ENCODE measurements around the gene HMX1. TPM values are rescaled to one million over a fixed set of nuclear protein-coding genes. Genes with fewer than 3 reads are reported as not detected.
A peak's percentile ranks its signal among the peaks of the same experiment; 100 is the strongest.

The HMX1 gene
- not detected for total RNA-seq

- peak; percentile 35 for ATAC-seq
Observed at GRCh38 chr4:8871417-8872401, at the start of gene HMX1. Gene HMX1, minus strand, starts transcription at chr4:8871839. Its CDS starts 225 bp downstream, at chr4:8871614.

- no peak for ATAC-seq
Observed at GRCh38 chr4:8920969-8921368, 49.3 kb upstream of the HMX1 start.

GRCh38 chr4:8920289-8920965 lies 48.8 kb upstream of the HMX1 start:
- no peak for ATAC-seq

- ATAC-seq = no peak
Observed at GRCh38 chr4:8919651-8920288, 48.1 kb upstream of the HMX1 start.

- peak; percentile 68 for ATAC-seq
Observed at GRCh38 chr4:8917868-8918783, 46.5 kb upstream of the HMX1 start.

GRCh38 chr4:8917321-8917811 lies 45.7 kb upstream of the HMX1 start:
- ATAC-seq = no peak

- ATAC-seq = no peak
Observed at GRCh38 chr4:8916906-8917305, 45.3 kb upstream of the HMX1 start.

- ATAC-seq = peak; percentile 40
Observed at GRCh38 chr4:8916351-8916885, 44.8 kb upstream of the HMX1 start.

GRCh38 chr4:8915201-8916200 lies 43.9 kb upstream of the HMX1 start:
- no peak for ATAC-seq

- no peak for ATAC-seq
Observed at GRCh38 chr4:8914461-8915171, 43.0 kb upstream of the HMX1 start.

- no peak for ATAC-seq
Observed at GRCh38 chr4:8913858-8914460, 42.3 kb upstream of the HMX1 start.

- no peak for ATAC-seq
Observed at GRCh38 chr4:8913121-8913857, 41.6 kb upstream of the HMX1 start.

GRCh38 chr4:8912506-8912905 lies 40.9 kb upstream of the HMX1 start:
- no peak for ATAC-seq

- ATAC-seq = no peak
Observed at GRCh38 chr4:8912089-8912455, 40.4 kb upstream of the HMX1 start.

GRCh38 chr4:8911316-8912088 lies 39.9 kb upstream of the HMX1 start:
- peak; percentile 16 for ATAC-seq

GRCh38 chr4:8910822-8911315 lies 39.2 kb upstream of the HMX1 start:
- no peak for ATAC-seq

- no peak for ATAC-seq
Observed at GRCh38 chr4:8910100-8910821, 38.6 kb upstream of the HMX1 start.
